Testis (tissue), 2 donors: ENCODE data around the gene HID1.

Experiments used
- POLR2A ChIP-seq: fragments of 450-650 bp; IDR thresholded peaks from one replicate; pipeline ENCODE4 v1.6.1; 2017; ENCODE audit warnings: antibody characterized with exemption, mild to moderate bottlenecking, moderate library complexity
- TF ChIP-seq, protein P1 (sequence below), 3 experiments: fragments of 450-650 bp in 2 of 3; fragments of 200-600 bp in 1 of 3; sonication (generic) in 1 of 3; IDR thresholded peaks; one replicate each; pipeline ENCODE4 v1.5.1; 2016 to 2019; ENCODE audit warnings: antibody characterized with exemption in 3 of 3, mild to moderate bottlenecking in 2 of 3, moderate library complexity in 1 of 3

DNA sequence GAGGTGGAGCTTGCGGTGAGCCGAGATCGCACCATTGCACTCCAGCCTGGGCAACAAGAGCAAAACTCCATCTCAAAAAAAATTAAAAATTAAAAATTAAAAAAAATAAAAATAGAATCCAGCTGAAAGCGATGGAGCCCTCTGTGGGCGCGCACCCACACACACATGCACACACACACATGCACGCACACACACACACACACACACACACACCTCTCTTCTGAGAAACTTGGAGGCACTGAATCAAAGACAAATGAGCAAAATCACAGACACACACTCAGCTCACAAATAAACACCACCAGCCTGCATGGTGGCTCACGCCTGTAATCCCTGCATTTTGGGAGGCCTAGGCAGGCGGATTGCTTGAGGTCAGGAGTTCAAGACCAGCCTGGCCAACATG, 69.5 kb downstream of the HID1 start:
- TF ChIP-seq, protein P1, sequence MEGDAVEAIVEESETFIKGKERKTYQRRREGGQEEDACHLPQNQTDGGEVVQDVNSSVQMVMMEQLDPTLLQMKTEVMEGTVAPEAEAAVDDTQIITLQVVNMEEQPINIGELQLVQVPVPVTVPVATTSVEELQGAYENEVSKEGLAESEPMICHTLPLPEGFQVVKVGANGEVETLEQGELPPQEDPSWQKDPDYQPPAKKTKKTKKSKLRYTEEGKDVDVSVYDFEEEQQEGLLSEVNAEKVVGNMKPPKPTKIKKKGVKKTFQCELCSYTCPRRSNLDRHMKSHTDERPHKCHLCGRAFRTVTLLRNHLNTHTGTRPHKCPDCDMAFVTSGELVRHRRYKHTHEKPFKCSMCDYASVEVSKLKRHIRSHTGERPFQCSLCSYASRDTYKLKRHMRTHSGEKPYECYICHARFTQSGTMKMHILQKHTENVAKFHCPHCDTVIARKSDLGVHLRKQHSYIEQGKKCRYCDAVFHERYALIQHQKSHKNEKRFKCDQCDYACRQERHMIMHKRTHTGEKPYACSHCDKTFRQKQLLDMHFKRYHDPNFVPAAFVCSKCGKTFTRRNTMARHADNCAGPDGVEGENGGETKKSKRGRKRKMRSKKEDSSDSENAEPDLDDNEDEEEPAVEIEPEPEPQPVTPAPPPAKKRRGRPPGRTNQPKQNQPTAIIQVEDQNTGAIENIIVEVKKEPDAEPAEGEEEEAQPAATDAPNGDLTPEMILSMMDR (IDR thresholded peaks at IDR 0.05): no peak
- no peak for TF ChIP-seq POLR2A
